ENCODE measurements around the gene ADGRF1. TPM values are rescaled to one million over a fixed set of nuclear protein-coding genes. Genes with fewer than 3 reads are reported as not detected.

Gene ADGRF1
- total and polyA plus RNA-seq, 2 donors (not counting 3 experiments of a cell fraction or from before 2014, with no cell fraction given), result not detected

DNA sequence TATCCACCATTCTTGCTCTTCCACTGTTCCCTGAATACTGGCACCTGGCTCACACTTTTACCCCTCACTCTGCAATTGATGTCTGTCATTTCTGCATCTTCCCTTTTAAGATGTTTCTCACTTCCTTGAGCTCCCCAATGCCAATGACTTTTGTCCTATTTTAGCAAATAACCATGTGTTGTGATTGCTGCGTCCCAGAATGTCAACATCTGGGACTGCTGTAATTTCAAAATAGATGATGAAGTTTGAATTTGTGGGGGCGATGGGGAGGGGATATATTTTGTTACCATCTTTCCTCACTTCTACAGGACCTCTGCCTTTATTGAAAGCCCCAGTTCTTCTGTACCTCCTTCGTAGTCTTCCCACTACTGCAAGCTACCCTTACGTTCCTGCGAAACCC lies 80.4 kb downstream of the ADGRF1 start:
- ChIA-PET POLR2A (no interaction called here), CTCF (no interaction called here)
- Histone ChIP-seq H3K9me3 (replicated peaks; ENCODE audit: control insufficient read depth, insufficient read depth, low read length) (no peaks in the 10 kb centered on the region), H3K79me2 (ENCODE audit: control insufficient read depth, insufficient read depth, low read length) (no peaks in the 10 kb centered on the region), H3K9me1 (replicated peaks; ENCODE audit: control insufficient read depth, extremely low read depth, insufficient read depth, low read length) (no peaks in the 10 kb centered on the region), H3K4me1 (ENCODE audit: control insufficient read depth, extremely low read depth, insufficient read depth, low read length) (no peaks in the 10 kb centered on the region), H4K20me1 (replicated peaks; ENCODE audit: control insufficient read depth, extremely low read depth, insufficient read depth, low read length) (no peaks in the 10 kb centered on the region), H3K4me3 (replicated peaks in 1 of 3; ENCODE audit: insufficient read depth in 1 of 3, low read depth in 1 of 3, low read length in 3 of 3) (no peak overlapping the region), H3K9ac (replicated peaks; ENCODE audit: extremely low read depth, insufficient read depth, low read length) (no peak overlapping the region), H3K4me2 (ENCODE audit: insufficient read depth, low read length) (no peak overlapping the region), H3K36me3 (ENCODE audit: control insufficient read depth in 2 of 2, extremely low read depth in 1 of 2, insufficient read depth in 2 of 2, low read length in 2 of 2) (no peaks in the 10 kb centered on the region), H3K27me3 (ENCODE audit: control insufficient read depth in 2 of 2, insufficient read depth in 2 of 2, low read length in 2 of 2) (peaks cover 5 to 12% of the 10 kb centered on the region in 2 experiments), H3K27ac (ENCODE audit: insufficient read depth, low read depth, low read length) (no peak overlapping the region), H2AFZ (ENCODE audit: low read depth, low read length) (no peak overlapping the region)
- DNase-seq (ENCODE audit: low read depth, low spot score) (no peak), FAIRE-seq (no peak)
- intact Hi-C loops (cut with micrococcal nuclease) (no loop called here), dilution Hi-C loops (cut with MboI; ENCODE audit: extremely low pct_ligation_motif_present, low sequenced_read_pairs) (no loop called here)
- BruUV-seq (replicated peaks), result no TSS peak
- TF ChIP-seq, protein P1, sequence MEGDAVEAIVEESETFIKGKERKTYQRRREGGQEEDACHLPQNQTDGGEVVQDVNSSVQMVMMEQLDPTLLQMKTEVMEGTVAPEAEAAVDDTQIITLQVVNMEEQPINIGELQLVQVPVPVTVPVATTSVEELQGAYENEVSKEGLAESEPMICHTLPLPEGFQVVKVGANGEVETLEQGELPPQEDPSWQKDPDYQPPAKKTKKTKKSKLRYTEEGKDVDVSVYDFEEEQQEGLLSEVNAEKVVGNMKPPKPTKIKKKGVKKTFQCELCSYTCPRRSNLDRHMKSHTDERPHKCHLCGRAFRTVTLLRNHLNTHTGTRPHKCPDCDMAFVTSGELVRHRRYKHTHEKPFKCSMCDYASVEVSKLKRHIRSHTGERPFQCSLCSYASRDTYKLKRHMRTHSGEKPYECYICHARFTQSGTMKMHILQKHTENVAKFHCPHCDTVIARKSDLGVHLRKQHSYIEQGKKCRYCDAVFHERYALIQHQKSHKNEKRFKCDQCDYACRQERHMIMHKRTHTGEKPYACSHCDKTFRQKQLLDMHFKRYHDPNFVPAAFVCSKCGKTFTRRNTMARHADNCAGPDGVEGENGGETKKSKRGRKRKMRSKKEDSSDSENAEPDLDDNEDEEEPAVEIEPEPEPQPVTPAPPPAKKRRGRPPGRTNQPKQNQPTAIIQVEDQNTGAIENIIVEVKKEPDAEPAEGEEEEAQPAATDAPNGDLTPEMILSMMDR (IDR thresholded peaks at IDR 0.05; ENCODE audit: extremely low read depth in 1 of 2, insufficient read depth in 1 of 2, low read depth in 1 of 2, low read length in 2 of 2), result no peak
- TF ChIP-seq POLR2AphosphoS5 (IDR thresholded peaks at IDR 0.05; ENCODE audit: insufficient read depth, low read depth, low read length), result no peak
- TF ChIP-seq POLR2A (IDR thresholded peaks at IDR 0.05; ENCODE audit: low read depth, low read length), result no peak
- TF ChIP-seq JUN (IDR thresholded peaks at IDR 0.05; ENCODE audit: borderline replicate concordance, insufficient read depth, insufficient read length, low read depth), result no peak
- TF ChIP-seq, protein P2, sequence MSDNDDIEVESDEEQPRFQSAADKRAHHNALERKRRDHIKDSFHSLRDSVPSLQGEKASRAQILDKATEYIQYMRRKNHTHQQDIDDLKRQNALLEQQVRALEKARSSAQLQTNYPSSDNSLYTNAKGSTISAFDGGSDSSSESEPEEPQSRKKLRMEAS (IDR thresholded peaks at IDR 0.05; ENCODE audit: insufficient read depth, insufficient read length), result no peak
- no peak for TF ChIP-seq GATA2 (IDR thresholded peaks at IDR 0.05; ENCODE audit: insufficient read depth, insufficient read length, low read depth, low read length)
- TF ChIP-seq EZH2 (IDR thresholded peaks at IDR 0.05; ENCODE audit: borderline replicate concordance, low read depth, low read length, severe bottlenecking), result no peak
- TF ChIP-seq MYC (IDR thresholded peaks at IDR 0.05; ENCODE audit: low read depth, low read length), result no peak
- no peak for TF ChIP-seq FOS (IDR thresholded peaks at IDR 0.05; ENCODE audit: borderline replicate concordance, insufficient read depth, low read length)
